Natural killer cell treated with Interleukin-12 subunit alpha and Interleukin-12 subunit beta and Interleukin-15 and Interleukin-18, amount 100 ng/mL, for 72 hours (primary cell): ENCODE results near the gene CDC25B. TPM values are rescaled to one million over a fixed set of nuclear protein-coding genes. Genes with fewer than 3 reads are reported as not detected.
A peak's percentile ranks its signal among the peaks of the same experiment; 100 is the strongest.
"Not testable (repeated sequence)": the region's sequence is repeated elsewhere in the genome, so short reads cannot be mapped to it uniquely, and the experiment has no call there.

Source experiments
- ATAC-seq, 2 donors: fragments of 150-1000 bp; cut with Tn5 transposase in 1 of 2; sonication (Bioruptor Pico), chemical (Tn5 transposase) in 1 of 2; 2 replicates each; pipeline ENCODE4 v1.10.0; 2021
- DNase-seq: peaks from one replicate; pipeline ENCODE4 v3.0.0; 2022; ENCODE audit warnings: low spot score
- H3K27ac Mint-ChIP-seq, 2 donors: 1 replicate in 1 of 2; 2 replicates in 1 of 2; pipeline ENCODE4 v1.8.0; 2022; ENCODE audit warnings: mixed read lengths in 2 of 2, mild to moderate bottlenecking in 1 of 2, moderate library complexity in 1 of 2
- H3K27me3 Mint-ChIP-seq, 2 donors: 1 replicate in 1 of 2; 2 replicates in 1 of 2; pipeline ENCODE4 v1.8.0; 2022; ENCODE audit warnings: mixed read lengths in 2 of 2
- H3K36me3 Mint-ChIP-seq: one replicate; pipeline ENCODE4 v1.8.0; 2022; ENCODE audit warnings: mixed read lengths
- H3K4me1 Mint-ChIP-seq, 2 donors: 1 replicate in 1 of 2; 2 replicates in 1 of 2; pipeline ENCODE4 v1.8.0; 2022; ENCODE audit warnings: low read depth in 2 of 2, mixed read lengths in 2 of 2, mild to moderate bottlenecking in 1 of 2
- H3K4me3 Mint-ChIP-seq: one replicate; pipeline ENCODE4 v1.8.0; 2022; ENCODE audit warnings: mixed read lengths
- H3K9me3 Mint-ChIP-seq: 2 replicates; pipeline ENCODE4 v1.8.0; 2022; ENCODE audit warnings: mixed read lengths
- total RNA-seq, 2 donors: library from RNA; stranded (reverse); gene quantifications; one replicate each; pipeline ENCODE4 v1.2.3, GENCODE V29; 2022

Gene CDC25B
- total RNA-seq, 2 donors from 2014 or later: 38.9 to 84.1 TPM

DNA sequence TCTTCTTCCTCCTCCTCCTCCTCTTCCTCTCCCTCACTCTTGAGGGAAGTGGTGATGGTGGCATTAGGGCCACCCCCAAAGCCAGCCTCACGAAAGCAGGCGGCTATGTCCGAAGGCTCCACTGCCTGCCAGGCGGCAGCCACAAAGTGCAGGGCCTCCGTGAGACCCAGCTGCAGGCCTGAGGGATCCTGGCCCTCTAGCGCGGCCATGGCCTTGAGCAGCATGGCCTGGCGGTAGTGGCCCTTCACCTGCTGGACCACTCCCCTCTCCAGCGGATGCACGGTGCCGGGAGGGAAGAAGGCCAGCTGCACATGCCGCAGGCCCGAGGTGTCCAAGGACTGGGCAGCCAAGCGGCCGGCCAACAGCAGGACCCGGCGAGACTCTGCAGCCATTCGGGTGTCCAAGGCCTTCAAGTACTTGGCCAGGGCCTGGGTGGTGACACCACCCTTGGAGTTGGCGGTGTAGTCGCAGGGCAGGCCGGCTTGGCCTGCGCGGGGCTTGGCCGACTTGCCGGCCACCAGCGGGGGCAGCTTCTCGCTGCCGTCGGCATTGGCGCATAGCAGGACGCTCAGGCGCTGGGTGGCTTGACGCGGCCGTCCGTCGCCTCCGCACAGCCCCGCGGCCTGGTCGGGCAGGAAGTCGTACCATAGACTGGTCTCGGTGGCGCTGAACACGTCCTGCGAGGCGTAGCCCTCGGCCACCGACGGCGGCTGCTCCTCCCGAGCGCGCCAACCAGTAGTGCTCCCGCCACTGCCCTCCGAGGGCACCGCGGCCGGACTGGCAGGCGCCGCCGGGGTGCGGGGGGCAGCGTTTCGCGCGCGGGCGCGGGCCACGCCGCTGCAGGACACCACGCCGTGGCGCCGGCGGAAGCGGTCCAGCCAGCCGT, 10.6 kb upstream of the CDC25B start:
- peaks cover 41 to 45% of the 10 kb centered on the region in 2 donors for H3K4me1 Mint-ChIP-seq
- ATAC-seq (peak in 1 of 2 donors; percentile 0), DNase-seq (no peak)
- H3K27me3 Mint-ChIP-seq: no peaks in the 10 kb centered on the region
- H3K9me3 Mint-ChIP-seq: no peaks in the 10 kb centered on the region
- H3K4me3 Mint-ChIP-seq: peak overlapping the region; percentile 79
- peak overlapping the region; percentile 62 to 85 for H3K27ac Mint-ChIP-seq
- no peaks in the 10 kb centered on the region for H3K36me3 Mint-ChIP-seq

DNA sequence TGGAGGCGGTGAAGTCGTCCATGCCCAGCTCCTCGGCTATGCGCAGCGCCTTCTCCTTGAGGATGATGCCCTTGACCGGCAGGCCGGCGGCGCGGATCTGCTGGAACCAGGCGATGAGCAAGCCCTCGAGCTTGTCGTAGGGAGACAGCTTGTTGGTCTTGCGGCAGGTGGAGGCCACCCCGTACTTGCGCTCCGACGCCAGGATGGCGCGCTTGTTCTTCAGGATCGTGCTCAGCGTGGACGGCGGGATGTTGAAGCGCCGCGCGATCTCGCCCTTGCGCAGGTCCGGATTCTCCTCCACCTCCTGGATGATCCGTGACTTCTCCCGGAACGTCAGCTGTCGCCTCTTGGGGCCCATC, 10.0 kb upstream of the CDC25B start:
- Mint-ChIP-seq H3K9me3 (no peaks in the 10 kb centered on the region), H3K27ac (peak overlapping the region in 1 of 2 donors; percentile 33), H3K36me3 (no peaks in the 10 kb centered on the region), H3K4me3 (peak overlapping the region; percentile 77), H3K27me3 (no peaks in the 10 kb centered on the region), H3K4me1 (peaks cover 35 to 39% of the 10 kb centered on the region in 2 donors)
- no peak for DNase-seq
- peak; percentile 38 to 52 for ATAC-seq

DNA sequence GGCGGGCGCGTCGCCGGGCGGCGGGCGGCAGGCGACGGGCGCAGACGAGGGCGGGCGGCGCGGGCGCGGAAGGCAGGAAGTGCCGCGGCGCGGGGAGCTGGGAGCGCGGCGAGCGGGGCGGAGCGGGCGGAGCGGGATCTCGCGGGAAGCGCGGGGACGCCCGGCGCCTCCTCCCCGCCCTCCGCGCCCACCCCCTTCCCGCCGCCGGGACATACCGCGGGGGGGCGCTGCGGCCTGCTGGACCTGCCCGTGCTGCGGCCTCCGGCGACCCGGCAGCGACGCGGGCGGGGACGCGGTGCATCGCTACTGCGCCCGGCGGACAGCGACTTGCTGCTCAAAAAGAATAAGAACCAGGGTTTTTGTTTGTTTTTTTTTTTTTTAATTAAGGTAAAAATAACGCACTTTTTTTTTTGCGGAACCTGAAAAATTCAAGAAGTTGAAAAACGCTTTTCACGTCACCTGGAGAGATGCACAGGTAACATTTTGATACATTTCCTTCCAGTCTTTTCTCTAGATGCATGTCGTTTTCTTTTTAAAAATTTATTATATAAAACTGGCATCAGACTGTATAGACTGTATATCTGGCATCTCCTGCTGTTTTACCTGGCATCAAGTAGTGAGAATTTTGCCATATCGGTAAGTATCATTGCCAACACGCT, 9.3 kb upstream of the CDC25B start, which contains the start of gene CENPB:
TSS of gene CENPB (minus strand) at position 76 of the 659 bp plus-strand sequence. CDS start 257 bp downstream, outside the sequence.
- peak; percentile 94 for DNase-seq
- Mint-ChIP-seq H3K36me3 (no peaks in the 10 kb centered on the region), H3K4me3 (peak within 1 kb of the TSS; percentile 79), H3K9me3 (no peaks in the 10 kb centered on the region), H3K27me3 (no peaks in the 10 kb centered on the region), H3K27ac (peak within 1 kb of the TSS; percentile 64 to 81), H3K4me1 (peaks cover 28 to 32% of the 10 kb centered on the region in 2 donors)
- peak; percentile 96 to 98 for ATAC-seq

DNA sequence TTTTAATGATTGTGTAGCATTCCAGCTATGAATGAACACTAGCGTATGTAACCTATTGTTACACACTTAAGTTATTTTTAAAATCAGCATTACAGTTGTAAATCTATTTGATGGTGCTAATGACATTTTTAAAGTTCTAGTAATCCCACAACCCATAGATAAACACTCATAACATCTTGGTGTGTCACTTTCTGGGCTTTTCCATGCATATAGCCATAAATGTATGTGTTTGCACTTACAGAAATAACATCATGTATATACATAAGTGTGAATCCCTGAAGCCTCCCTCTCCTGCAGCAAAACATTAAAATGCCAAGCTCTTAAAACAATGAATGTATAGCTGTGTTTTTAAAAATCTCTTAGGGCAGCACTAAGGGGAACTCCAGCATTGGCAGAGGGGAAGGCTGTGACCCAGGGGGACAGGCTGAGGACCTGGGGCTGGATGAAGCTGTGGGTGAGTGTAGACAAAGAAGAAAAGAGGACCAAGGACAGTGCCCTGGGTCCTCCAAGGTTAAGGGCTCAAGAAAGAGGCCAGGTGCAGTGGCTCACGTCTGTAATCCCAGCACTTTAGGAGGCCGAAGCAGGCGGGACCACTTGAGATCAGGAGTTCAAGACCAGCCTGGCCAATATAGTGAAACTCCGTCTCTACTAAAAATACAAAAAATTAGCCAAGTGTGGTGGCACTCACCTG, 8.6 kb upstream of the CDC25B start:
- peak overlapping the region; percentile 64 to 81 for H3K27ac Mint-ChIP-seq
- H3K9me3 Mint-ChIP-seq: no peaks in the 10 kb centered on the region
- H3K4me1 Mint-ChIP-seq: peaks cover 26 to 29% of the 10 kb centered on the region in 2 donors
- peak overlapping the region; percentile 75 for H3K4me3 Mint-ChIP-seq
- H3K27me3 Mint-ChIP-seq: no peaks in the 10 kb centered on the region
- DNase-seq (no peak), ATAC-seq (no peak)
- no peaks in the 10 kb centered on the region for H3K36me3 Mint-ChIP-seq

DNA sequence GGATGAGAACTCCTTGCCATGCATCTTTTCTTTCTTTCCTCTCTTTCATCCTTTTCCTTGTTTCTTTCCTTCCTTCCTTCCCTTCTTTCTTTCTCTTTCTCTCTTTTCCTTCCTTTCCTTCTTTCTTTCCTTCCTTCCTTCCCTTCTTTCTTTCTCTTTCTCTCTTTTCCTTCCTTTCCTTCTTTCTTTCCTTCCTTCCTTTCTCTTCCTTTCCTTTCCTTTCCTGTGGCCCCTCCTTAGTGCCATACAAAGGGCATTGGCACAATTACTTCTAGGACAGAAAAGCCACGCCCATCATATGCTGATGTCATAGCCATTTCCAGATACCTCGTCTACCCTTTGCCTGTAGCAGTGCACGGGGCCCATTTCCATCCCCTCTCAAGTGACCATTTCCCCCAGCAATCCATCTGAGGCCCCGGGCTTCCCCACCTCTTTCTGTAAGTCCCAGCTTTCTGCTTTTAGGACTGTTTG, 7.4 kb upstream of the CDC25B start:
- H3K27me3 Mint-ChIP-seq: no peaks in the 10 kb centered on the region
- ATAC-seq: no peak
- H3K4me1 Mint-ChIP-seq: peaks cover 21 to 24% of the 10 kb centered on the region in 2 donors
- no peaks in the 10 kb centered on the region for H3K9me3 Mint-ChIP-seq
- peak overlapping the region; percentile 42 for H3K4me3 Mint-ChIP-seq
- peak overlapping the region; percentile 4 to 6 for H3K27ac Mint-ChIP-seq
- no peaks in the 10 kb centered on the region for H3K36me3 Mint-ChIP-seq
- DNase-seq: no peak

DNA sequence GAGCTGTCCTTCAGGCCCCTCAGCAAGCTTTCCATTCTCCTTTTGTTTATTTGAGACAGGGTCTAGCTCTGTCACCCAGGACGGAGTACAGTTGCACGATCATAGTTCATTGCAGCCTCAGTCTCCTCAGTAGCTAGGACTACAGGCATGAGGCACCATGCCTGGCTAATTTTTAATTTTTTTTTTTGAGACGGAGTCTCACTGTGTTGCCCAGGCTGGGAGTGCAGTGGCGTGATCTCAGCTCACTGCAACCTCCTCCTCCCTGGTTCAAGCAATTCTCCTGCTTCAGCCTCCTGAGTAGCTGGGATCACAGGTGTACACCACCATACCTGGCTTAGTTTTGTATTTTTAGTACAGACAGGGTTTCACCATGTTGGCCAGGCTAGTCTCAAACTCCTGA, 6.9 kb upstream of the CDC25B start:
- peaks cover 20 to 24% of the 10 kb centered on the region in 2 donors for H3K4me1 Mint-ChIP-seq
- not testable (repeated sequence) for H3K9me3 Mint-ChIP-seq, DNase-seq, H3K27me3 Mint-ChIP-seq, ATAC-seq, H3K36me3 Mint-ChIP-seq
- peak overlapping the region; percentile 42 for H3K4me3 Mint-ChIP-seq
- peak overlapping the region; percentile 4 to 6 for H3K27ac Mint-ChIP-seq

DNA sequence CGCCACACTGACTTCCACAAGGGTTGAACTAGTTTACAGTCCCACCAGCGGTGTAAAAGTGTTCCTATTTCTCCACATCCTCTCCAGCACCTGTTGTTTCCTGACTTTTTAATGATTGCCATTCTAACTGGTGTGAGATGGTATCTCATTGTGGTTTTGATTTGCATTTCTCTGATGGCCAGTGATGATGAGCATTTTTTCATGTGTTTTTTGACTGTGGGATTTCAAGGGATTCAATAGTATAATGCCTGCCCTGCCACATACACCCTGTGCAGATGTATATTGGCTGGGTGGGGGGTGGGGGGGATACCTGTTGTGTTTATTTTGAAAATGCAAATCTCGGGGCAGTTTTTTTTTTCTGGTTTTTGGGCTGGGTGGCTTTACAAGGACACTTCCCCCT, 1.9 kb upstream of the CDC25B start:
- ATAC-seq, H3K27me3 Mint-ChIP-seq, H3K36me3 Mint-ChIP-seq, H3K4me3 Mint-ChIP-seq, H3K9me3 Mint-ChIP-seq, DNase-seq, H3K27ac Mint-ChIP-seq: not testable (repeated sequence)
- peaks cover 26 to 27% of the 10 kb centered on the region in 2 donors for H3K4me1 Mint-ChIP-seq

DNA sequence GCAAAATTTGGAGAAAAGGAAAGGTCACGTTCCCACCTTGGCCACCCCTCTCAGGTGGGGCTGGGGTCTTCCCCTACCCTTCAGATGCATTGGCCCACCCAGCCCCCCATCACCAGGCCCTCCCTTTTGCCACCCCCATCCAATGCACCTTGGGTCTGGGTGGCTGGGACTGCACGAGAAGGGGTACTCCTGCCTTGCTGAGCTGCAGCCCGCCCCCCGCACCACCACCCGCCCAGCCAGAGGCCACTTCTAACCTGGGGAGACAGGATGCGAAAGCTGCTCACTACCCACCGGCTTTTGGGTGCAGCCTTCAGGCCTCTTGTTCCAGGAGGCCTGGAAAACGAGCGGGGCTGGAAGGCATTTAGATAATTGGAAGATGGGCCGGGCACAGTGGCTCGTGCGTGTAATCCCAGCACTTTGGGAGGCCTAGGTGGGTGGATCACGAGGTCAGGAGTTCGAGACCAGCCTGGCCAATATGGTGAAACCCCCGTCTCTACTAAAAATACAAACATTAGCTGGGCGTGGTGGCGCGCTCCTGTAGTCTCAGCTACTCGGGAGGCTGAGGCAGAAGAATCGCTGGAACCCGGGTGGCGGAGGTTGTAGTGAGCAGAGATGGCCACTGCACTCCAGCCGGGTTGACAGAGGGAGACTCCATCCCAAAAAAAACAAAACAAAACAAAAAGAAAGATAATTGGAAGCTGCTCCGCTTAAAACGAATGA, 1.2 kb upstream of the CDC25B start:
- Mint-ChIP-seq H3K27me3 (no peaks in the 10 kb centered on the region), H3K9me3 (no peaks in the 10 kb centered on the region), H3K36me3 (no peaks in the 10 kb centered on the region), H3K4me1 (peaks cover 29 to 31% of the 10 kb centered on the region in 2 donors), H3K27ac (peak overlapping the region; percentile 92 to 96), H3K4me3 (peak overlapping the region; percentile 92)
- no peak for ATAC-seq
- DNase-seq: no peak

DNA sequence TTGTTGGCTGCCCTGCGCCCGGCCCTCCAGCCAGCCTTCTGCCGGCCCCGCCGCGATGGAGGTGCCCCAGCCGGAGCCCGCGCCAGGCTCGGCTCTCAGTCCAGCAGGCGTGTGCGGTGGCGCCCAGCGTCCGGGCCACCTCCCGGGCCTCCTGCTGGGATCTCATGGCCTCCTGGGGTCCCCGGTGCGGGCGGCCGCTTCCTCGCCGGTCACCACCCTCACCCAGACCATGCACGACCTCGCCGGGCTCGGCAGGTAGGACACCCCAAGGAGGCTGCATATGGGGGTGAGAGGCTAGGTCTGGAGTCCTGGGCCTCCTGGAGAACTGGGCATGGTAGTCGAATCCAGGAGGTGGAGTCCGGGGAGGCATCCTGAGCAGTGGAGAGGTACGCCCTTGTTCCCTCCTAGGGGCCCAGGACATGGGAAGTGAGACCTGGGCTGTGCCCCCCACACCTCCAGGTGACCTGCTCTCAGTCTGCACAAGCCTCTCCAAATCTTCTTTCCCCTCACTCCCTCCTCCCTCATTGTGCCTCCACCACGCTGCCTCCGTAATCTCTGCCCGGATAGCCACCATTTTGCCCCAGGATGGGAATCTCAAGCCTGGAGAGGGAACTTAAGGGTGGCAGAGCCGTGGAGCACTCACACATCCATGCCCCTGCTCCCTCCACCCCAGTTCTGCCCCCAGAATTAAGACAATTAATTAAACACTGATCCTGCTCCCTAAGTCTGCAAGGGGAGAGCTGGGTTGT, 541 bp downstream of the CDC25B start:
- H3K4me1 Mint-ChIP-seq: peaks cover 31 to 35% of the 10 kb centered on the region in 2 donors
- peak; percentile 0 to 1 for ATAC-seq
- no peaks in the 10 kb centered on the region for H3K9me3 Mint-ChIP-seq
- H3K27me3 Mint-ChIP-seq: no peaks in the 10 kb centered on the region
- H3K36me3 Mint-ChIP-seq: no peaks in the 10 kb centered on the region
- H3K4me3 Mint-ChIP-seq: peak overlapping the region; percentile 92
- no peak for DNase-seq
- peak overlapping the region; percentile 92 to 99 for H3K27ac Mint-ChIP-seq

DNA sequence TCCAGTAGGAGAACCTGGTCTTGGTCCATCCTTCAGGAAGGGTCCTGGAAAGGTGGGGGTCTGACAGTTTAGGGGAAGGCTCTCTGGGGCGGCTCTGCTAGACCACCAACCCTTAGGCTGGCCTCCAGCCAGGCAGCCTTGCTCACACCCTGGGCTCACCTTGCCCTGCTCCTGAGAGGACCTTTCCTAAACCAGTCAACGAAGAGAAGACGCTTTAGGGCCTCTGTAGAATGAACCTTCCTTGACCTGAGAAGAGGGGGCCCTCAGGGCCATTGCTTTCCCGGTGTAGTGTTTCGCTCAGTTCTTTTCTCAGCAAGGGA, 1.1 kb downstream of the CDC25B start:
- no peaks in the 10 kb centered on the region for H3K27me3 Mint-ChIP-seq
- H3K4me1 Mint-ChIP-seq: peaks cover 31 to 35% of the 10 kb centered on the region in 2 donors
- H3K4me3 Mint-ChIP-seq: peak overlapping the region; percentile 92
- H3K27ac Mint-ChIP-seq: peak overlapping the region; percentile 92 to 99
- ATAC-seq: no peak
- no peak for DNase-seq
- no peaks in the 10 kb centered on the region for H3K36me3 Mint-ChIP-seq
- H3K9me3 Mint-ChIP-seq: no peaks in the 10 kb centered on the region

DNA sequence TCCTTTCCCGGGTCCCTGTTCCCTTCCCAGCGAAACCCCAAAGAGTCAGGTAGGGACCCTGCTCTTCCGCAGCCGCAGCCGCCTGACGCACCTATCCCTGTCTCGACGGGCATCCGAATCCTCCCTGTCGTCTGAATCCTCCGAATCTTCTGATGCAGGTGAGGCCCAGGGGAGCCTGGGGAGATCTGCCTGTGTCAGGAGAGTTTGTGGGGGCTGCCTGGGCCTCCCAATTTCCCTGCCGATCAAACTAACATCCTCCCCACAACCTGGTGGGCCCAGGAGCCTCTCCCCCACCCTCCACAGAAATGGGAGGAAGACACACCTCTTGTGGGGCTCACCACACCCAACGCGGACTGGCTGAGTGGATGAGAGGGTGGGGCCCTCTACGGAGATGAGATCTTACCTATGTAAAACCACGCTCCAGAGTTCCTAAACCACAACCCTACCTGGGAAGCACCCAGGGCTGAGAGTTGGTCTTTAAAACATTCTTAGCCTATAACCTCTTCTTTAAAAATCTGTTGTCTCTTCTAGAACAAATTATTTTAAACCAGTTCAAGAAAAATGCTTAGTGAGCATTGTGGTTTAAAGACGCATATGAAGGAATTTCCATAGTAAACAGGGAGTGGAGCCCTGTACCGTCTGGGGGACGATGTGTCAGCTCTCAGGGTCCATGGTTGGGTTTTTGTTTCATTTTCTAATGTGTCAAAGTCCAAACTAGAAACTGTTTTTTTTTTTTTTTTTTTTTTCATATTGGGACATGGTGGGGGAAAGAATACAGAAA, 1.7 kb downstream of the CDC25B start:
- Mint-ChIP-seq H3K9me3 (no peaks in the 10 kb centered on the region), H3K27me3 (no peaks in the 10 kb centered on the region), H3K4me3 (peak overlapping the region; percentile 92), H3K27ac (peak overlapping the region; percentile 92 to 99), H3K36me3 (peaks cover 4% of the 10 kb centered on the region), H3K4me1 (peaks cover 35 to 40% of the 10 kb centered on the region in 2 donors)
- ATAC-seq (peak in 1 of 2 donors; percentile 44), DNase-seq (no peak)

DNA sequence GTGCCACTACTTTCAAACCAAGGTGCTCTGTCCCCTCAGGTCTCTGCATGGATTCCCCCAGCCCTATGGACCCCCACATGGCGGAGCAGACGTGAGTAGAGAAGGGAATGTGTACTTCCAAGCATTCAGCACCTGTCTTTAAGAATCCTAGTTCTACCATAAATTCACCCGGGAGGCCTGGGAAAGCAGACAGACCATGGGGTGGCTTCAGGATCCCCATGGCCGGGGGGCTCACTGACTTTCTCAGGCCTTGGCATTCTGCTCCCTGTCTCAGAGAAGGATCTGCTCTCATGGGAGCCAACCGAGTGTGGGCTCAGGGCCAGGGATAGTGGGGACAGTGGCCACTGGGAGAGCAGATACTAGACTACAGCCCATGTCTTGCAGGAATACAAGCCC, 2.3 kb downstream of the CDC25B start:
- peaks cover 7% of the 10 kb centered on the region for H3K36me3 Mint-ChIP-seq

More for the DNA sequence above, 2.3 kb downstream of the CDC25B start:
- no peaks in the 10 kb centered on the region for H3K9me3 Mint-ChIP-seq
- ATAC-seq: no peak
- no peaks in the 10 kb centered on the region for H3K27me3 Mint-ChIP-seq
- peak overlapping the region; percentile 92 to 99 for H3K27ac Mint-ChIP-seq
- no peak for DNase-seq
- H3K4me1 Mint-ChIP-seq: peaks cover 37 to 43% of the 10 kb centered on the region in 2 donors
- peak overlapping the region; percentile 92 for H3K4me3 Mint-ChIP-seq
